ENCODE data around the gene FBXW7.

The FBXW7 gene

GRCh38 chr4:152293527-152293926, 242.4 kb downstream of the FBXW7 start:
- no peak for DNase-seq (ENCODE audit: low read depth in 1 of 2, low spot score in 1 of 2)

DNA sequence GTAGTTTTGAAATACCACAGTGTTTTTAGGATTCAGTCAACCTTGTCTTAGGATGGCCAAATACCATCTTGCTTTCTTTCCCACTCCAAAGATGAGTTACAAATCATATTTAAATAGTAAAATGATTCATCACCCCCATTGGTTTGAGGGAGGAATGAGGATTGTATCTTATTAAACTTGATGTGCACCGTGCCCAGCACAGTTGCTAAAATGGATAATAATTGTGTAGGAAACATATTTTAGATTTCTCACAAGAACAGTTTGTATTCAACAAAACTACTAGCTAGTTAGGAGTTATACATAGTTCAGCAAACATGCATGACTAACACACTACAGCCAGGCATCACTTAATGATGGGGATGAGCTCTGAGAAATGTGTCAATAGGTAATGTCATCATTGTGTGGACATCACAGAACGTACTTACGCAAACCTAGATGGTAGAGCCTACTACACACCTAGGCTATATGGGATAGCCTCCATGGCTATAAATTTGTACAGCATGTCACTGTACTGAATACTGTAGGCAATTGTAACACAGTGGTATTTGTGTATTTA, 245.4 kb downstream of the FBXW7 start:
- DNase-seq (ENCODE audit: low read depth in 1 of 2, low spot score in 1 of 2) = no peak

DNA sequence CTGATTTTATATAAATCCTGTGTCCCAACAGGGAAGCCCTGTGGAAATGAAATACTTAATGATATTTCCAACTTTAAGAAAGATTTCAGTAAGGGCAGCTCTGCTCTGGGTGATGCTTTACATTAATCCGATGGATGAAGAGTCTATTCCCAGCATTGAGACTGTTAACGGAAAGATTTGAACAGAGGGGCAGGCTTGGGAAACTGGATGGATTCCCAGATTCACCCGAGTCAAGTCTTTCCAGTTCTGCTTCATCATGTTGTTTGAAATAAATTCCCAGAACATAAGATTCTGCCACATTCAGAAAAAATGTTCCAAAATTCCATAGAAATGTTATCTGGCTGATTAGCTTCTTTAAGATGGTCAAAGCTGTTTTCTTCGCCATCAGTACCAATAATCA, 246.0 kb downstream of the FBXW7 start:
- no peak for DNase-seq (ENCODE audit: low read depth in 1 of 2, low spot score in 1 of 2)

DNA sequence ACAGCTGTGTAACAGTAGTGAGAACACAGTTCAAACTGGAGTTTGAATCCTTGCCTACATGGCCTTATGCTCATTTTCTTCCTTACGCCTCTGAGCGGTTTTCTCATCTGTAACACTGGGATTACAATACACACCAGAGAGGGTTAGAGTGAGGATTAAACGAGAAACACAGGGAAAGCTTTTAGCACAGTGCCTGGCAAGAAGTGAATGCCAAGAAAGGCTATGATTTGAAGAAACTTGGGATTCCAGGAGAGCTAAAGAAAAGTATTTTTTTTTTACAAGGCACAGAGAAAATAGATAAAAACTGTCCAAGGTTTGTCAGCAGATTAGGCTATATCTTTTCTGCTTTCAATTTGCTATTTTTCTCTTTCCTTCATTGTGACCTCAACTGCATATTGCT, 246.4 kb downstream of the FBXW7 start:
- DNase-seq (ENCODE audit: low read depth in 1 of 2, low spot score in 1 of 2) = no peak

DNA sequence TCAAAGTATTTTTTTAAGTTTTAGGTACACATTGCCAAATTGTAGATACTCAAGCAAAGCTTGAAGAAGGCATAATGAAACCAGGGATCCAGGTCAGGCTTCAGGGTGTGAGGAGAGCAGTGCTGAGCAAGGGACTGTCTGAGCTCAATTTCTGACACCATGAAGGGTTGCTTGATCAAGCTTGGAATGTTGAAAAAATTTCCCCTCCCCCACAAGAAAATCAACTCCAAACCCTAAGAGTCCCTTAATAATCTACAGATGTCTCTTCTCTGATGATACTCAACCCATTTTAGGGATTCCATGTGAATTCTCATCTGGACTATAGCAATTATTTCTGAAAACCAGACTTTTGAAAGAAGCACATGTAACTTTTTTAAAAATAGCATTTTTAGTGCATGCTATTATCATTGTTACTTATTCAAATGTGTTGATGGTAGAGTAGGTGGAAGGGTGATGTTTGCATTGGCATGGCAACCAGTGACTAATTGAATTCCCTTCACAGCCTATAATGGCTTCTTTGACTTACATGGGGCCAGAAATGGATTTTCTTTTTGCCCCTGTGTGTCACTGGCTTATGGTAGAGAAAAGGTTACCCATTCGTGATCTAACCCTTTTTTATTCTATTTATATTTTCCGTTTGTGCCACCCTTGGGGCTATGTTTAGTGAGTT, 252.0 kb downstream of the FBXW7 start:
- DNase-seq (ENCODE audit: low read depth in 1 of 2, low spot score in 1 of 2) = no peak

- DNase-seq (ENCODE audit: low read depth in 1 of 2, low spot score in 1 of 2) = no peak
These were observed 254.1 kb downstream of the FBXW7 start for GRCh38 chr4:152281822-152282221.

DNA sequence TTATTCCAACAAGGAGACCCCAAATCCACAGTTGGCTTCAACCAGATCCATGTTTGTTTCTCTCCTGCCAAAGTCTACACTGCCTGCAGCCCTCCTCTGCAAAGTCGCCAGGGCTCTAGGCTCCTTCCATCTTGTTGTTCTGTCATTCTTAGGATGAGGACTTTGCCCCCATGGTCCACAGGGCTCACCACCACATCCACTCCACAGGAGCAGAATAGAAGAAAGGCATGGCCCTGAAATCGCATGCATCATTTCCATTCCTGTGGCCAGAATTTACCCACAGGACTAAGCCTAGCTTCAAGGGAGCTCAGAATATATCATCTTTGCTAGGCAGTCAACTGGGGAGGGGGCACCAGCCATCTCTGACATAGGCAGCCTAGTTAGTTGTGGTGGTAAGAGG, 254.7 kb downstream of the FBXW7 start:
- DNase-seq (ENCODE audit: low read depth in 1 of 2, low spot score in 1 of 2) = no peak

GRCh38 chr4:152279234-152279566, 256.7 kb downstream of the FBXW7 start:
- no peak for DNase-seq (ENCODE audit: low read depth in 1 of 2, low spot score in 1 of 2)

GRCh38 chr4:152278505-152279233, 257.2 kb downstream of the FBXW7 start:
- no peak for DNase-seq (ENCODE audit: low read depth in 1 of 2, low spot score in 1 of 2)

- DNase-seq (ENCODE audit: low read depth in 1 of 2, low spot score in 1 of 2) = no peak
These were observed 257.8 kb downstream of the FBXW7 start for GRCh38 chr4:152278172-152278504.

DNA sequence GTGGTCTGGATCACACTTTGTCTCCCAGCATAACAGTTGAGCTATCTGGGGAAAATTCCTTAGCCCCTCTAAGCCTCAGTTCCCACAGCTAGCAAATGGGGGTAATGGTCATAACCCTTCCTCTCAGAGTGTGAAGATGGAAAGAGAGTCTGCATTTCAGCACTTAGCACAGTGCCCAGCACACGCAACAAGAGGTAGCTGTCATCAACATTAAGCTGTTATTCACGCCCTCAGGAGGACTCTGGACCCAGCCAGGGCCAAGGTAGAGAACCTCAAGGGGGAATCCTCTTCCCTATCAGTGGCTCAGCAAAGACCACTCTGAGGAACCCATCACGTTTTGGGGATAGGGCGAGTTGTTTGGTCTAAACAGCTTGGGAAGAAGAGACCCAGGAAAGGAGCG, 258.6 kb downstream of the FBXW7 start:
- no peak for DNase-seq (ENCODE audit: low read depth in 1 of 2, low spot score in 1 of 2)

DNA sequence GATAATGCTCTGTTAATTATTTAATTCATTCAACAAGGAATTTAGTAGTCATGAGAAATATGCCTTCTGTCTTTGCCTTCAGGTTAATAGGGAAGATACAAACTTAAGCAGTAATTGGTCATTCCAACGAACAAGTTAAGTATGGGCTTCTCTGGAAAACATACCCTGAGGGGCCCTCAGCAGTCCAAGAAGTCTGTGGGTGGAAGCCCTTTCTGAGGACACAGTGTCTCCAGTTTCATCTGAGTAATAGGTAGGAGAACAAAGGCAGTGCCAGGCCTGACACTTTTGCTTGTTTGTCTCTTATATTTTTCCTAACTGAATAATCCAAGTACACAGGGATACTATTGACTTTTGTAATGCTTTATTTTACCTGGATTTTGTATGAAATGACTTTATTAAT, 262.5 kb downstream of the FBXW7 start:
- no peak for DNase-seq (ENCODE audit: low read depth in 1 of 2, low spot score in 1 of 2)
